Psoas muscle (tissue), 8 donors: ENCODE measurements around the gene DNAH3. TPM values are rescaled to one million over a fixed set of nuclear protein-coding genes. Genes with fewer than 3 reads are reported as not detected.
"Not testable (repeated sequence)": the region's sequence is repeated elsewhere in the genome, so short reads cannot be mapped to it uniquely, and the experiment has no call there.

Source experiments
- ATAC-seq, 4 donors: fragments of 200-7000 bp; cut with Tn5 transposase; one replicate each; pipeline ENCODE4 v1.9.1; 2020; ENCODE audit warnings: moderate library complexity in 3 of 4, mild to moderate bottlenecking in 2 of 4
- DNase-seq, 2 donors: peaks; one replicate each; pipeline ENCODE4 v3.0.0-alpha.2; 2020
- H3K27ac ChIP-seq: fragments of 200-600 bp; one replicate; pipeline ENCODE4 v1.8.0; 2022
- H3K27me3 ChIP-seq, 3 donors: fragments of 200-600 bp in 1 of 3; one replicate each; pipeline versions ENCODE4 v1.6.1 to v1.8.0; 2013 to 2022; ENCODE audit warnings: low read length in 2 of 3, mild to moderate bottlenecking in 2 of 3, moderate library complexity in 1 of 3; ENCODE audit not compliant: insufficient read depth in 3 of 3
- H3K36me3 ChIP-seq, 2 donors: fragments of 200-600 bp in 1 of 2; one replicate each; pipeline versions ENCODE4 v1.6.1 to v1.8.0; 2013 to 2022; ENCODE audit warnings: low read depth in 1 of 2, mild to moderate bottlenecking in 1 of 2, moderate library complexity in 1 of 2; ENCODE audit not compliant: insufficient read depth in 1 of 2
- H3K4me1 ChIP-seq: fragments of 200-600 bp; one replicate; pipeline ENCODE4 v1.8.0; 2022
- H3K4me3 ChIP-seq: fragments of 200-600 bp; one replicate; pipeline ENCODE4 v1.8.0; 2022; ENCODE audit warnings: mild to moderate bottlenecking
- H3K9me3 ChIP-seq: fragments of 200-600 bp; one replicate; pipeline ENCODE4 v1.8.0; 2022
- WGBS, 3 donors: extraction: QIAGEN DNeasy Blood & Tissue Kit; methylation state at CpG; one replicate each; pipeline versions ENCODE4 v1.1.6 to v1.1.7; 2013; 5-methylcytosine and 5-hydroxymethylcytosine counted together
- intact Hi-C, 2 donors: fragments of 100-400 bp; cut with DNase I; formaldehyde crosslinking; loops; one replicate each; pipeline versions ENCODE4 v1.11.0 to v1.14.2; 2022
- polyA plus RNA-seq, 3 donors: library from polyadenylated mRNA; stranded (reverse); fragments of 200-250 nt; gene quantifications; one replicate each; pipeline ENCODE4 v1.2.3, GENCODE V29; 2013
- total RNA-seq, 4 donors: library from RNA; stranded (reverse); fragmentation: NEBNext Ultra II Directional in 2 of 4; extraction: Animal tissue kit (Norgen Biotek cat#: 25700) in 2 of 4; gene quantifications; one replicate each; pipeline versions ENCODE4 v1.2.1 to v1.2.4, GENCODE V29; 2021 to 2023
- TF ChIP-seq, protein P1 (sequence below): fragments of 200-600 bp; IDR thresholded peaks from one replicate; pipeline ENCODE4 v1.8.0; 2022; ENCODE audit warnings: antibody characterized with exemption
- donor health status: healthy with polysubstance abuse.
- donor health status: DM: no; HTN: no; CAD: no; lungs with moderate emphysema.
- donor health status: Bipolar disorder and iron deficiency.
- donor health status: healthy.
- donor health status: DM: yes; HTN: yes; CAD: no.
- donor health status: DM: no; HTN: no; CAD: no.
- donor health status: DM: no; HTN: no; CAD: no.
- donor health status: DM: yes; HTN: yes; CAD: no.

The DNAH3 gene
- total and polyA plus RNA-seq, 7 donors: 0.01 to 2.1 (median 0.17) TPM; not detected in 1

DNA sequence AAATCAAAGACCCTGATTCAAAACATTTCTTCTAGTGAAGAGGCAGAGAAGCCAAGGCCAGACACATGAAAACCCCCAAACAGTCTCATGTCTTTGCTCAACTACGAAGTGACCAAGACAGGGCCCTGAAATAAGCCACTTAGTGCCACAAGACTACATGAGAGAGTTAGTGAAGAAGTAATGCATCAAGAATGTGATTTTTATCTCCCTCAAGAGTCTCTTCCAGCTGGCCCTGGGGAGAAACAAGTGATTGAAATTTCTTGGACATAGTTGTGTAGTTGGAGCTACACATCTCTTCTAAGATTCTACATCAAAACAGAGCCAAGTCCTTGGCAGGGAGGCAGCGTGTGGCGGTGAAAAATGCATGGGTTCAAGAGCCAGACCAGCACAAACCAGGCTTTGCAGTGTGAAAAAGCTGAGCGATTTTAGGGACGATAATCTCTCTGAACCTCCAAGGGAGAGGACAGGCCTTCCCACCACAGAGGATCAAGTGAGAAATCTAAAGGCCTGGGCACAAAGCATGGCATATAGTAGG lies 219.5 kb downstream of the DNAH3 start:
- Histone ChIP-seq H3K4me3 (no peak overlapping the region), H3K4me1 (peaks cover 10% of the 10 kb centered on the region), H3K9me3 (no peaks in the 10 kb centered on the region), H3K27ac (no peak overlapping the region), H3K36me3 (no peaks in the 10 kb centered on the region), H3K27me3 (no peaks in the 10 kb centered on the region)
- DNase-seq: no peak
- WGBS, 3 donors: 63 to 79% (median 65%) methylated on average over 5 of the region's 5 CpGs
- TF ChIP-seq, protein P1, sequence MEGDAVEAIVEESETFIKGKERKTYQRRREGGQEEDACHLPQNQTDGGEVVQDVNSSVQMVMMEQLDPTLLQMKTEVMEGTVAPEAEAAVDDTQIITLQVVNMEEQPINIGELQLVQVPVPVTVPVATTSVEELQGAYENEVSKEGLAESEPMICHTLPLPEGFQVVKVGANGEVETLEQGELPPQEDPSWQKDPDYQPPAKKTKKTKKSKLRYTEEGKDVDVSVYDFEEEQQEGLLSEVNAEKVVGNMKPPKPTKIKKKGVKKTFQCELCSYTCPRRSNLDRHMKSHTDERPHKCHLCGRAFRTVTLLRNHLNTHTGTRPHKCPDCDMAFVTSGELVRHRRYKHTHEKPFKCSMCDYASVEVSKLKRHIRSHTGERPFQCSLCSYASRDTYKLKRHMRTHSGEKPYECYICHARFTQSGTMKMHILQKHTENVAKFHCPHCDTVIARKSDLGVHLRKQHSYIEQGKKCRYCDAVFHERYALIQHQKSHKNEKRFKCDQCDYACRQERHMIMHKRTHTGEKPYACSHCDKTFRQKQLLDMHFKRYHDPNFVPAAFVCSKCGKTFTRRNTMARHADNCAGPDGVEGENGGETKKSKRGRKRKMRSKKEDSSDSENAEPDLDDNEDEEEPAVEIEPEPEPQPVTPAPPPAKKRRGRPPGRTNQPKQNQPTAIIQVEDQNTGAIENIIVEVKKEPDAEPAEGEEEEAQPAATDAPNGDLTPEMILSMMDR: no peak
- no peak for ATAC-seq
- intact Hi-C loops: no loop called here

DNA sequence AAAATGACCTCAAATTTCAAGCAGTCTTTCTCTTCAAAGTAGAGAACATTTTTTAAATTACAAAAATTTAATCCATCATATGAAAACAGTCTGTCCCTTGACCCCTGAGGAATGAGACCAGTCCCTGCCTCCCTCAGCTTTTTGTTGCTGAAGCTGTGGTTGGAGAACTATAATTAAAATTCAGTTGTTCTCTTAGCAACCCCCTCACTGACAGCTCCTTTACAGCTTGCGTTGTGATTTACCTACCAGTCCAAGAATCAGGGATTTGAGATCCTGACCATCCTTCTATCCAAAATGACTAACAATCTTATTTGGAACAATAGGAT lies 220.3 kb downstream of the DNAH3 start:
- TF ChIP-seq, protein P1: no peak
- intact Hi-C loops: no loop called here
- DNase-seq: no peak
- ATAC-seq: peak in 1 of 4 donors; percentile 8
- H3K36me3 ChIP-seq: peaks cover 0 to 6% of the 10 kb centered on the region in 2 donors
- no peaks in the 10 kb centered on the region for H3K27me3 ChIP-seq
- H3K4me3 ChIP-seq: no peak overlapping the region
- no peaks in the 10 kb centered on the region for H3K9me3 ChIP-seq
- peaks cover 10% of the 10 kb centered on the region for H3K4me1 ChIP-seq
- 76 to 92% (median 79%) methylated on average over 1 of the region's 1 CpG for WGBS, 3 donors
- H3K27ac ChIP-seq: no peak overlapping the region

DNA sequence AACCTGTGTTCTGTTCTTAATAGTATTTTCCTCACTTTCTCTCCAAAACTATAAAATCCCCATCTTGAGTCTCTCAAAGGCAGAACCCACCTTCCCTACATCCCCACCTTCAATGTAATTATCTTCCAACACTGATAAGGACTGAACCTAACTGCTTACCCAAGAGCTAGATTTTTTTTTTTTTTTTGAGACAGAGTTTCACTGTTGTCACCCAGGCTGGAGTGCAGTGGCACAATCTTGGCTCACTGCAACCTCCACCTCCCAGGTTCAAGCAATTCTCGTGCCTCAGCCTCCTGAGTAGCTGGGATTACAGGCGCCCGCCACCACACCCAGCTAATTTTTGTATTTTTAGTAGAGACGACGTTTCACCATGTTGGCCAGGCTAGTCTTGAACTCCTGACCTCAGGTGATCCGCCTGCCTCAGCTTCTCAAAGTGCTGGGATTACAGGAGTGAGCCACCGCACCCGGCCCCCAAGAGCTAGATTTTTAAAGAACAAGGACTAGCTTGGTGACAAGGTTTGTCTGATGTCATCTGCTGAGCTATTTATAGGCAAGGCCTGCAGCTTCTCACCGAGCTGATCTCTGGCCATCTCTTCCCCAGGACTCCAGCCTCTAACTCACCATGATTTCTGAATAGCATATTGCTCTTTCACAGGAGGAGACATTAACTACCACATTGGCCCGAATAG lies 220.8 kb downstream of the DNAH3 start:
- peaks cover 0 to 11% of the 10 kb centered on the region in 2 donors for H3K36me3 ChIP-seq
- peak; percentile 67 to 92 (median 87) for ATAC-seq
- H3K27ac ChIP-seq: peak overlapping the region; percentile 50
- H3K9me3 ChIP-seq, H3K27me3 ChIP-seq, intact Hi-C loops, H3K4me3 ChIP-seq: not testable (repeated sequence)
- H3K4me1 ChIP-seq: peaks cover 10% of the 10 kb centered on the region
- DNase-seq: peak in 1 of 2 donors; percentile 24
- WGBS, 3 donors: 48 to 61% (median 56%) methylated on average over 10 of the region's 10 CpGs

DNA sequence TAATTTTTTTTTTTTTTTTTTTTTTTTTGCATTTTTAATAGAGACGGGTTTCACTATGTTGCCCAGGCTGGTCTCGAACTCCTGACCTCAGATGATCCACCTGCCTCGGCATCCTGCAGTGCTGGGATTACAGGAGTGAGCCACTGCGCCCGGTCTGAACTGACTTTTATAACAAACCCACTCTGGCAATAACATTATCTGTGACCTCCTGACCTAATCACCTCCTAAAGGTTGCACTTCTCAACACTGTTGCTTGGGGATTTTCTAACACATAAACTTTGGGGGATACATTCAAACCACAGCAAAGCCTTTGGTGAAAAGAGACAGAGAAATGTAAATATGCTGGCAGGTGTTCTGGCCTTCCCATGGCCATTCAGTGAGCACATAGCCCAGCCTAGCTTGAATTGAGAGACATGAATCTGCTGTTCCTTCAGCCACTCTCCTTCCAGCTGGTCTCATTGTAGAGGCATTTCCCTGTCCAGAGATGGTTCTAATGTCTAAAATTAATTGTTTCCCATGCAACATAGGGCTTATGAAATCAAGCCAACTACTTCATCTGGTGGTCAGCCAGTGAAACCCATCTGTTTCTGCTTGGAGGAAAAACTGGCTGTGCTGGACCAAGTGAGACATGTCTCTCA lies 221.8 kb downstream of the DNAH3 start:
- intact Hi-C loops: no loop called here
- H3K4me3 ChIP-seq: no peak overlapping the region
- WGBS, 3 donors: 73 to 84% (median 81%) methylated on average over 4 to 5 of the region's 5 CpGs
- no peak for DNase-seq
- peaks cover 0 to 20% of the 10 kb centered on the region in 2 donors for H3K36me3 ChIP-seq
- H3K4me1 ChIP-seq: peaks cover 10% of the 10 kb centered on the region
- H3K27me3 ChIP-seq: no peaks in the 10 kb centered on the region
- no peak for ATAC-seq
- no peaks in the 10 kb centered on the region for H3K9me3 ChIP-seq
- no peak overlapping the region for H3K27ac ChIP-seq
- TF ChIP-seq, protein P1: no peak

DNA sequence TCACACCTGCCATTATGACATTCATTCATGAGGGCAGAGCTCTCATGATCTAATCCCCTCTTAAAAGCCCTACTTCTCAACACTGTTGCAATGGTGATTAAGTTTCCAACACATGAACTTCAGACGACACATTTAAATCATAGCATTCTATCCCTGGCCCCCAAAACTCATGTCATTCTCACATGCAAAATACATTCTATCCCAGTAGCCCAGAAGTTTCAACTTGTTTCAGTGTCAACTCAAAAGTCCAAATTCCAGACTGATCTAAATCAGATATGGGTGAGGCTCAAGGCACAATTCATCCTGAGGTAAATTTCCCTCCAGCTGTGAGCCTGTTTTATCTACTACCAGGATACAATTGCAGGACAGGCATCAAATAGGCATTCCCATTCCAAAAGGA lies 224.9 kb downstream of the DNAH3 start:
- DNase-seq (no peak), ATAC-seq (no peak)
- intact Hi-C loops: no loop called here
- H3K4me3 ChIP-seq: no peak overlapping the region
- H3K4me1 ChIP-seq: peaks cover 10% of the 10 kb centered on the region
- H3K27me3 ChIP-seq: no peaks in the 10 kb centered on the region
- peaks cover 0 to 30% of the 10 kb centered on the region in 2 donors for H3K36me3 ChIP-seq
- no peak overlapping the region for H3K27ac ChIP-seq
- TF ChIP-seq, protein P1: no peak
- H3K9me3 ChIP-seq: no peaks in the 10 kb centered on the region
- 73 to 77% (median 77%) methylated on average over 1 of the region's 1 CpG for WGBS, 3 donors
